ENCODE data around the gene KRTAP10-4. TPM values are rescaled to one million over a fixed set of nuclear protein-coding genes. Genes with fewer than 3 reads are reported as not detected.

The KRTAP10-4 gene
- polyA plus RNA-seq, 1 of the 3 experiments (the other 2 are of a cell fraction), result not detected

- no peaks in the 10 kb centered on the region for H3K9me3 ChIP-seq
- ChIA-PET CTCF (no interaction called here), POLR2A (no interaction called here)
Measured at GRCh38 chr21:44533891-44534627, 39.5 kb upstream of the KRTAP10-4 start.

GRCh38 chr21:44534688-44535087, 38.8 kb upstream of the KRTAP10-4 start:
- Histone ChIP-seq H3K79me2 (ENCODE audit: insufficient read depth) (no peaks in the 10 kb centered on the region), H3K4me1 (ENCODE audit: control insufficient read depth in 1 of 2, insufficient read depth in 2 of 2, low read depth in 1 of 2, low read length in 1 of 2) (no peaks in the 10 kb centered on the region; a peak in 1 of 4 replicates), H3K9me2 (no peaks in the 10 kb centered on the region), H4K20me1 (ENCODE audit: insufficient read depth) (no peaks in the 10 kb centered on the region), H3K9me3 (no peaks in the 10 kb centered on the region), H3K36me3 (replicated peaks in 1 of 2; ENCODE audit: control insufficient read depth in 1 of 2, insufficient read depth in 2 of 2, low read length in 1 of 2) (no peaks in the 10 kb centered on the region), H3K27me3 (ENCODE audit: insufficient read depth) (peaks cover 35% of the 10 kb centered on the region; the same call in 1 of the 2 replicates), H2AFZ (ENCODE audit: low read depth) (no peak overlapping the region), H3K4me3 (ENCODE audit: low read depth in 2 of 2, low read length in 1 of 2) (no peak overlapping the region), H3K4me2 (no peak overlapping the region), H3K9ac (no peak overlapping the region), H3F3A (replicated peaks; ENCODE audit: insufficient read depth) (no peaks in the 10 kb centered on the region), H3K27ac (ENCODE audit: low read depth in 2 of 2, low read length in 1 of 2) (no peak overlapping the region)
- DNase-seq, result no peak
- WGBS (ENCODE audit: low lambda C conversion rate), result 59% methylated on average over 6 of the region's 6 CpGs
- POLR2A ChIA-PET, result no interaction called here
- CTCF ChIA-PET, result interaction anchor here (1.3 kb wide), 1 partner anchor 265 kb away, joined by 3 read pairs; no protein-coding TSS in a partner anchor
- TF ChIP-seq, protein P1, sequence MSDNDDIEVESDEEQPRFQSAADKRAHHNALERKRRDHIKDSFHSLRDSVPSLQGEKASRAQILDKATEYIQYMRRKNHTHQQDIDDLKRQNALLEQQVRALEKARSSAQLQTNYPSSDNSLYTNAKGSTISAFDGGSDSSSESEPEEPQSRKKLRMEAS (IDR thresholded peaks at IDR 0.05; ENCODE audit: low read depth), result no peak
- TF ChIP-seq FOSL2 (IDR thresholded peaks at IDR 0.05; ENCODE audit: borderline replicate concordance, low read depth) (no peak), EP300 (IDR thresholded peaks at IDR 0.05; ENCODE audit: borderline replicate concordance in 1 of 2, low read depth in 1 of 2, low read length in 1 of 2) (no peak), MEF2A (IDR thresholded peaks at IDR 0.05; ENCODE audit: borderline replicate concordance, low read depth) (no peak), PBX3 (IDR thresholded peaks at IDR 0.05) (no peak), USF1 (IDR thresholded peaks at IDR 0.05; ENCODE audit: borderline replicate concordance, low read depth) (no peak), TCF12 (IDR thresholded peaks at IDR 0.05) (no peak), SIN3A (IDR thresholded peaks at IDR 0.05; ENCODE audit: borderline replicate concordance, low read depth, low read length) (no peak), REST (IDR thresholded peaks at IDR 0.05; ENCODE audit: low read depth, low read length) (no peak), GATA2 (CRISPR knock-in tag; IDR thresholded peaks at IDR 0.05) (no peak), POLR2AphosphoS5 (IDR thresholded peaks at IDR 0.05; ENCODE audit: low read depth, low read length) (no peak), MXI1 (IDR thresholded peaks at IDR 0.05; ENCODE audit: low read depth, low read length) (no peak)
- TF ChIP-seq, protein P2, sequence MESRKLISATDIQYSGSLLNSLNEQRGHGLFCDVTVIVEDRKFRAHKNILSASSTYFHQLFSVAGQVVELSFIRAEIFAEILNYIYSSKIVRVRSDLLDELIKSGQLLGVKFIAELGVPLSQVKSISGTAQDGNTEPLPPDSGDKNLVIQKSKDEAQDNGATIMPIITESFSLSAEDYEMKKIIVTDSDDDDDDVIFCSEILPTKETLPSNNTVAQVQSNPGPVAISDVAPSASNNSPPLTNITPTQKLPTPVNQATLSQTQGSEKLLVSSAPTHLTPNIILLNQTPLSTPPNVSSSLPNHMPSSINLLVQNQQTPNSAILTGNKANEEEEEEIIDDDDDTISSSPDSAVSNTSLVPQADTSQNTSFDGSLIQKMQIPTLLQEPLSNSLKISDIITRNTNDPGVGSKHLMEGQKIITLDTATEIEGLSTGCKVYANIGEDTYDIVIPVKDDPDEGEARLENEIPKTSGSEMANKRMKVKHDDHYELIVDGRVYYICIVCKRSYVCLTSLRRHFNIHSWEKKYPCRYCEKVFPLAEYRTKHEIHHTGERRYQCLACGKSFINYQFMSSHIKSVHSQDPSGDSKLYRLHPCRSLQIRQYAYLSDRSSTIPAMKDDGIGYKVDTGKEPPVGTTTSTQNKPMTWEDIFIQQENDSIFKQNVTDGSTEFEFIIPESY (IDR thresholded peaks at IDR 0.05; ENCODE audit: borderline replicate concordance, low read depth), result no peak

More at GRCh38 chr21:44533891-44534627, 39.5 kb upstream of the KRTAP10-4 start:
- Histone ChIP-seq H3K4me3 (ENCODE audit: low read depth in 2 of 2, low read length in 1 of 2) (no peak overlapping the region), H3F3A (replicated peaks; ENCODE audit: insufficient read depth) (no peaks in the 10 kb centered on the region), H3K79me2 (ENCODE audit: insufficient read depth) (no peaks in the 10 kb centered on the region), H2AFZ (ENCODE audit: low read depth) (no peak overlapping the region), H3K4me1 (ENCODE audit: control insufficient read depth in 1 of 2, insufficient read depth in 2 of 2, low read depth in 1 of 2, low read length in 1 of 2) (no peaks in the 10 kb centered on the region; a peak in 1 of 4 replicates), H3K4me2 (no peak overlapping the region), H3K36me3 (replicated peaks in 1 of 2; ENCODE audit: control insufficient read depth in 1 of 2, insufficient read depth in 2 of 2, low read length in 1 of 2) (no peaks in the 10 kb centered on the region), H3K9ac (no peak overlapping the region), H4K20me1 (ENCODE audit: insufficient read depth) (no peaks in the 10 kb centered on the region), H3K9me2 (no peaks in the 10 kb centered on the region), H3K27ac (ENCODE audit: low read depth in 2 of 2, low read length in 1 of 2) (no peak overlapping the region), H3K27me3 (ENCODE audit: insufficient read depth) (peaks cover 35% of the 10 kb centered on the region; the same call in 1 of the 2 replicates)
- WGBS (ENCODE audit: low lambda C conversion rate), result 50% methylated on average over 16 of the region's 21 CpGs
- peak; percentile 62 for DNase-seq
- TF ChIP-seq, protein P1 (IDR thresholded peaks at IDR 0.05; ENCODE audit: low read depth), result no peak
- TF ChIP-seq FOSL2 (IDR thresholded peaks at IDR 0.05; ENCODE audit: borderline replicate concordance, low read depth) (no peak), EP300 (IDR thresholded peaks at IDR 0.05; ENCODE audit: borderline replicate concordance in 1 of 2, low read depth in 1 of 2, low read length in 1 of 2) (no peak), TAF1 (IDR thresholded peaks at IDR 0.05; ENCODE audit: borderline replicate concordance, low read depth, low read length) (no peak)
- TF ChIP-seq, protein P3, sequence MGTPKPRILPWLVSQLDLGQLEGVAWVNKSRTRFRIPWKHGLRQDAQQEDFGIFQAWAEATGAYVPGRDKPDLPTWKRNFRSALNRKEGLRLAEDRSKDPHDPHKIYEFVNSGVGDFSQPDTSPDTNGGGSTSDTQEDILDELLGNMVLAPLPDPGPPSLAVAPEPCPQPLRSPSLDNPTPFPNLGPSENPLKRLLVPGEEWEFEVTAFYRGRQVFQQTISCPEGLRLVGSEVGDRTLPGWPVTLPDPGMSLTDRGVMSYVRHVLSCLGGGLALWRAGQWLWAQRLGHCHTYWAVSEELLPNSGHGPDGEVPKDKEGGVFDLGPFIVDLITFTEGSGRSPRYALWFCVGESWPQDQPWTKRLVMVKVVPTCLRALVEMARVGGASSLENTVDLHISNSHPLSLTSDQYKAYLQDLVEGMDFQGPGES (IDR thresholded peaks at IDR 0.05; ENCODE audit: low read depth, low read length), result no peak
